HepG2 (cell line): ENCODE measurements around the gene IGDCC3. TPM values are rescaled to one million over a fixed set of nuclear protein-coding genes. Genes with fewer than 3 reads are reported as not detected.
A peak's percentile ranks its signal among the peaks of the same experiment; 100 is the strongest.

Source experiments
- ARID5B ChIP-seq: IDR thresholded peaks from 2 replicates; pipeline ENCODE4 v1.4.0; 2020; ENCODE audit warnings: mild to moderate bottlenecking, missing genetic modification reagents
- FOXM1 ChIP-seq: sonication (generic); formaldehyde crosslinking; IDR thresholded peaks from 2 replicates; pipeline ENCODE4 v1.5.0; 2020; ENCODE audit warnings: missing genetic modification reagents
- GATAD1 ChIP-seq: IDR thresholded peaks from 2 replicates; pipeline ENCODE4 v1.6.1; 2016; ENCODE audit warnings: missing genetic modification reagents, missing compliant biosample characterization
- HNF1B ChIP-seq: sonication (generic); formaldehyde crosslinking; IDR thresholded peaks from 2 replicates; pipeline ENCODE4 v1.5.1; 2020; ENCODE audit warnings: mild to moderate bottlenecking, moderate library complexity, missing genetic modification reagents
- KDM5A ChIP-seq: fragments of 200-600 bp; sonication (generic); IDR thresholded peaks from 2 replicates; pipeline ENCODE4 v1.7.0; 2018; ENCODE audit warnings: antibody characterized with exemption, mild to moderate bottlenecking, low read length, borderline replicate concordance
- KIAA2018 ChIP-seq: sonication (generic); formaldehyde crosslinking; IDR thresholded peaks from 2 replicates; pipeline ENCODE4 v1.5.0; 2020; ENCODE audit warnings: mild to moderate bottlenecking, missing genetic modification reagents, borderline replicate concordance
- SP1 ChIP-seq, 2 experiments: fragments of 450-650 bp in 1 of 2; sonication (generic) in 1 of 2; formaldehyde crosslinking in 1 of 2; IDR thresholded peaks; 2 replicates each; pipeline versions ENCODE4 v1.4.0 to v1.6.1; 2016 to 2020; ENCODE audit warnings: missing genetic modification reagents in 1 of 2
- ZBTB10 ChIP-seq: sonication (generic); formaldehyde crosslinking; IDR thresholded peaks from 2 replicates; pipeline ENCODE4 v1.4.0; 2020; ENCODE audit warnings: missing genetic modification reagents, borderline replicate concordance
- ZKSCAN1 ChIP-seq: fragments of 150-350 bp; IDR thresholded peaks from 2 replicates; pipeline ENCODE4 v1.6.1; 2014; ENCODE audit warnings: low read length
- ZNF556 ChIP-seq: sonication (generic); formaldehyde crosslinking; IDR thresholded peaks from 2 replicates; pipeline ENCODE4 v1.4.0; 2020; ENCODE audit warnings: mild to moderate bottlenecking, missing genetic modification reagents, borderline replicate concordance
- ZNF652 ChIP-seq: IDR thresholded peaks from 2 replicates; pipeline ENCODE4 v1.6.1; 2016; ENCODE audit warnings: low read depth, borderline replicate concordance
- polyA plus RNA-seq, 8 experiments: library from polyadenylated mRNA; depleted of rRNA in 3 of 8; stranded (reverse) in 7 of 8; unstranded in 1 of 8; fragments of >200 nt; fragmentation: Illumina TruSeq in 4 of 8; extraction: Trizol in 4 of 8; gene quantifications; 2 replicates each; pipeline versions ENCODE4 v1.2.1 to v1.2.3, GENCODE V29; 2011 to 2016; ENCODE audit warnings: low read depth in 4 of 8, missing spikeins in 1 of 8, mixed read lengths in 1 of 8; ENCODE audit not compliant: insufficient read depth in 1 of 8
- total RNA-seq, 5 experiments: library from RNA; depleted of rRNA; stranded (reverse); fragments of >200 nt; fragmentation: Illumina TruSeq; extraction: Trizol; gene quantifications; 2 replicates each; pipeline ENCODE4 v1.2.3, GENCODE V29; 2016; ENCODE audit warnings: low read depth in 1 of 5

The IGDCC3 gene
- total and polyA plus RNA-seq, 2 of the 13 experiments (the other 11 are each of a cell fraction or from before 2014, with no cell fraction given): 30.1 to 51.8 TPM

- TF ChIP-seq KIAA2018 (no peak), ARID5B (CRISPR knock-in tag) (no peak), FOXM1 (CRISPR knock-in tag) (no peak), KDM5A (no peak), ZNF556 (CRISPR knock-in tag) (no peak), ZKSCAN1 (no peak), GATAD1 (CRISPR knock-in tag) (no peak), ZNF652 (no peak), HNF1B (no peak), SP1 (IDR thresholded peaks at IDR 0.05) (no peak), SP1 (CRISPR knock-in tag; IDR thresholded peaks at IDR 0.05) (0 out of 2 replicates have a peak, but pooled peaks have one; percentile 33), ZBTB10 (CRISPR knock-in tag) (no peak)
Observed at GRCh38 chr15:65377105-65377975, 462 bp downstream of the IGDCC3 start (continued).
